GM12874 (cell line): ENCODE results near the gene ZBTB16.

Experiments used
- TF ChIP-seq, protein P1 (sequence below): IDR thresholded peaks from 2 replicates; pipeline ENCODE4 v1.5.1; 2011; ENCODE audit warnings: low read depth, mild to moderate bottlenecking, control low read depth, low read length, moderate library complexity; ENCODE audit not compliant: insufficient read depth

Gene ZBTB16

GRCh38 chr11:114102993-114103896, 43.7 kb downstream of the ZBTB16 start:
- TF ChIP-seq, protein P1, sequence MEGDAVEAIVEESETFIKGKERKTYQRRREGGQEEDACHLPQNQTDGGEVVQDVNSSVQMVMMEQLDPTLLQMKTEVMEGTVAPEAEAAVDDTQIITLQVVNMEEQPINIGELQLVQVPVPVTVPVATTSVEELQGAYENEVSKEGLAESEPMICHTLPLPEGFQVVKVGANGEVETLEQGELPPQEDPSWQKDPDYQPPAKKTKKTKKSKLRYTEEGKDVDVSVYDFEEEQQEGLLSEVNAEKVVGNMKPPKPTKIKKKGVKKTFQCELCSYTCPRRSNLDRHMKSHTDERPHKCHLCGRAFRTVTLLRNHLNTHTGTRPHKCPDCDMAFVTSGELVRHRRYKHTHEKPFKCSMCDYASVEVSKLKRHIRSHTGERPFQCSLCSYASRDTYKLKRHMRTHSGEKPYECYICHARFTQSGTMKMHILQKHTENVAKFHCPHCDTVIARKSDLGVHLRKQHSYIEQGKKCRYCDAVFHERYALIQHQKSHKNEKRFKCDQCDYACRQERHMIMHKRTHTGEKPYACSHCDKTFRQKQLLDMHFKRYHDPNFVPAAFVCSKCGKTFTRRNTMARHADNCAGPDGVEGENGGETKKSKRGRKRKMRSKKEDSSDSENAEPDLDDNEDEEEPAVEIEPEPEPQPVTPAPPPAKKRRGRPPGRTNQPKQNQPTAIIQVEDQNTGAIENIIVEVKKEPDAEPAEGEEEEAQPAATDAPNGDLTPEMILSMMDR: no peak

GRCh38 chr11:114105611-114106010, 46.1 kb downstream of the ZBTB16 start:
- TF ChIP-seq, protein P1: no peak

GRCh38 chr11:114106047-114106446, 46.5 kb downstream of the ZBTB16 start:
- TF ChIP-seq, protein P1: no peak

- TF ChIP-seq, protein P1: no peak
These were observed 47.5 kb downstream of the ZBTB16 start for GRCh38 chr11:114106986-114107385.

- TF ChIP-seq, protein P1: no peak
These were observed 49.1 kb downstream of the ZBTB16 start for GRCh38 chr11:114108501-114109205.

GRCh38 chr11:114109206-114110090, 49.9 kb downstream of the ZBTB16 start:
- TF ChIP-seq, protein P1: no peak
